Stimulated activated CD4-positive, alpha-beta T cell treated with anti-CD3 and anti-CD28 coated beads, Interleukin-12 subunit alpha, Interleukin-12 subunit beta, amount 100 ng/mL, for 48 hours (primary cell): ENCODE data around the gene TBC1D22A.

Experiments used
- DNase-seq, 3 donors: peaks; one replicate each; pipeline ENCODE4 v3.0.0-alpha.2; 2020; ENCODE audit warnings: low read depth in 2 of 3, low spot score in 1 of 3

TBC1D22A gene

DNA sequence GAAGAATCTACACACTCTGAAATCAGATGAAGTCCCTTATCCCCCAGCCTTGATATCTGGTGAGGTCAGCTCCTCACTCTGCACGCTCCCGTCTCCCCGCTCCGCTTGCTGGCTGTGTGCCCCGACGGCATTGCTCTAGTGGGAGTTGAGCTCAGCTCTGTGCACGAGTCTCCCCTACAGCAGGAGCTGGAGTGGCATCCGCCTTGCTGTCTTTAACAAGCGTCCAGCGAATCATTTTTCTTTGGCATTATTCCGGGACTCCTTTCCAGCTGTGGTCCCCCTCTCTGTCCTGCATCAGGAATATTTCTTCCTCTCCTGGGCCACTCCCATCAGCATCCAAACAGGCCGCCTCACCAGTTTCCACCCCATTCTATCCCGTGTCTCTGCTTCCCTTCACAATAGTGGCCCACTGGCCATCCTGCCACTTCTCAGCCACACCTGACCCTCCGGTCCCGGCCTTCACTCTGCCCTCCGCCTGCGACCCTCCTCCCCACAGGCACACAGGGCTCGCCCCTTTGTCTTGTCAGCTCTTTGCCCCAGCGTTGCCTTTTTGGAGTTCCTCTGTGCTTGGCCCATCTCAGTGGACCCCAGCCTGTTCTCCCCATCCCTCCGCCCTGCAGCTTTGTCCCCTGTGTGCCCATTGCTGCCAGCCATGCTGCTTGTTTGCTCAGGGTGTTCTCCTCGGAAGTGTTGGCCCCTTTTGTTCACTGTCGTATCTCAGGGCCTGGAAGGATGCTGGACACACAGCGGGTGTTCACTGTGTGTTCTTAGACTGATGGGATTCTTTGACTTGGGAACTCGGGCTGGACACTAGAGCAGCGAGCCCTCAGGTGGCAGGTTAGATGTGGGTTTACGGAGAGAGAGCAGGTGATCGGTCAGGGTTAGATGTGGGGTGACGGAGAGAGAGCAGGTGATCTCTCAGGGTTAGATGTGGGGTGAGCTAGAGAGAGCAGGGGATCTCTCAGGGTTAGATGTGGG lies 441.8 kb downstream of the TBC1D22A start:
- DNase-seq: no peak

DNA sequence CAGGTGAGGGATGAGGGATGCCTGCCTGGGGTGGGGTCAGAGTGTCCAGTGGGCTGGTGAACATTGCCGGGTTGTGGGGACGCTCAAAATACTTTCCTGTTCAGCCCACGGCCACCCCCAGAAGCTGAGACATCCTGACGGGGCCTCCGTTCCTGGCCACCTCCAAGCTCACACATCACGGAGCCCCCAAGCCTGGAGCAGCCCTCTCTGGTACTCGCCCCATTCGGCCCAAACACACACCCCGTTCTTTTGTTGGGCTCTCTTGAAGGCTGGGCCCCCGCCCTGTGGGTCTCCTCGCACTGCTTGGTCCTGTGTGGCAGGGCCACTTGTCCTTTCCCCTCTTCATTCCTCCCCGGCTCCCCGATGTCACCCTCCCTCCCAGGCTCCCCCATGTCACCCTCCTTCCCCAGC lies 442.6 kb downstream of the TBC1D22A start:
- DNase-seq: no peak

DNA sequence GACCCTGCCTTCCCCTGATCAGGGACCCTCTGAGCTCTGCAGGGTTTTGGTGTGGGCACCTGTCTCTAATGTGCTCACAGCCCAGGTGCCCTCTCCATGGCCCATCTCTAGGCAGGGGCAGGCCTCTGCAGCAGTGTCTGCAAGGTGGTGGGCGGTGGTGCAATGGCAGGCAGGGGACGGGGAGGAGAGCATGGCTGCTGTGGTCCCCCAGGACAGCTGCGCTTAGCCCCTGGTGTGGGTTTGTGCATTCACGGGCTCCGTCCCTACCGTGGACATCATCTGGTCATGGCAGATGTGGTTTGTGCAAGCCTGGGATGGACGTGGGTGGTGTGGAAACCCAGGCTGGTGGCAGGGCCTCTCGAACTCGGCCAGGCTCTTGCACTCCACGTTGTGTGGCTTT lies 443.1 kb downstream of the TBC1D22A start:
- DNase-seq: no peak

DNA sequence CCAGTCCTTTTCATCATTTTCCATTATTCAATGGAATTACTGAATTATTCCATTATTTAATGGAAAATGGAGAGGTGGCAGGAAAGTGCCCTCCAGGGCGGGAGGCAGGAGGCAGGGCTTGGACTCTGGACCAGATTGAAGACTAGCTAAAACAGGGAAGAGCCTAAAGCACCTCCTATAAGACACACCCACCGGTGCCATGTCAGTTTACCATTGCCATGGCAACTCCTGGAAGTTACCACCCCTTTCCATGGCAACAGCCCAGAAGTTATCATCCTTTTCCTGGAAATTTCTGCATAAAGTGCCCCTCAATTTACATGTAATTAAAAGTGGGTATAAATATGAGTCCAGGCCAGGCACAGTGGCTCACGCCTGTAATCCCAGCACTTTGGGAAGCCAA lies 443.7 kb downstream of the TBC1D22A start:
- no peak for DNase-seq

DNA sequence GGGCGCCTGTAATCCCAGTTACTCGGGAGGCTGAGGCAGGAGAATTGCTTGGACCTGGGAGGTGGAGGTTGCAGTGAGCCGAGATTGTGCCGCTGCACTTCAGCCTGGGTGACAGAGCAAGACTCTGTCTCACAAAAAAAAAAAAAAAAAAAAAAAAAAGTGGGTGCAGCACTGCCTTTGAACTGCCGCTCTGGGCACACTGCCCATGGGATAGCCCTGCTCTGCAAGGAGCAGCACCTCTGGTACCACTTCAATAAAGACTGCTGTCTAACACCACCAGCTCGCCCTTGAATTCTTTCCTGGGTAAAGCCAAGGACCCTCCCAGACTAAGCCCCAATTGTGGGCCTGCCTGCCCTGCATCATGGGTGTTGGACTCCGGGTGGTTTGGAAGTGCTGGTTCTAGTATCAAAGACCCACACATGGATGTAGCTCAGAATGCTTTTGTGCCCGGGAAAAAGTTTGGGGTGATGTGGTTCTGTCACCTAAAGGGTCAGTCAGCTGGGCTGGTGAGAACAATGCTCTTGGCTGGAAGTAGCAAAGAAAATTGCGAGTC lies 444.3 kb downstream of the TBC1D22A start:
- no peak for DNase-seq

DNA sequence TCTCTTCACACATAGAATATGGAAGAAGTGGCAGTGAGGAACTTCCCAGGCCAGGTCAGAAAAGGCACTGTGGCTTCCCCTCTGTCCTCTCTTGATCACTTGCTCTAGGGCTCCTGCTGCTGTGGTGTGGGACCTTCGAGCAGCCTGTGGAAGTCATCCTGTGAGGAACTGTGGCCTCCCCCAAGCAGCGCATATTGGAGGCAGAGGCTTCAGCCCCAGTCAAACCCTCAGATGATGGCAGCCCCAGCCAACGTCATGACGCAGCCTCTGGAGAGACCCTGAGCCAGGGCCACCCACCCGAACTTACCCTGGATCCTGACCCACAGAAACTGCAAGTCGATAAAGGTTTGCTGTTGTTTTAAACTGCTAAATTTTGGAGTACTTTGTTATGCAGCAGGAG lies 444.9 kb downstream of the TBC1D22A start:
- no peak for DNase-seq

DNA sequence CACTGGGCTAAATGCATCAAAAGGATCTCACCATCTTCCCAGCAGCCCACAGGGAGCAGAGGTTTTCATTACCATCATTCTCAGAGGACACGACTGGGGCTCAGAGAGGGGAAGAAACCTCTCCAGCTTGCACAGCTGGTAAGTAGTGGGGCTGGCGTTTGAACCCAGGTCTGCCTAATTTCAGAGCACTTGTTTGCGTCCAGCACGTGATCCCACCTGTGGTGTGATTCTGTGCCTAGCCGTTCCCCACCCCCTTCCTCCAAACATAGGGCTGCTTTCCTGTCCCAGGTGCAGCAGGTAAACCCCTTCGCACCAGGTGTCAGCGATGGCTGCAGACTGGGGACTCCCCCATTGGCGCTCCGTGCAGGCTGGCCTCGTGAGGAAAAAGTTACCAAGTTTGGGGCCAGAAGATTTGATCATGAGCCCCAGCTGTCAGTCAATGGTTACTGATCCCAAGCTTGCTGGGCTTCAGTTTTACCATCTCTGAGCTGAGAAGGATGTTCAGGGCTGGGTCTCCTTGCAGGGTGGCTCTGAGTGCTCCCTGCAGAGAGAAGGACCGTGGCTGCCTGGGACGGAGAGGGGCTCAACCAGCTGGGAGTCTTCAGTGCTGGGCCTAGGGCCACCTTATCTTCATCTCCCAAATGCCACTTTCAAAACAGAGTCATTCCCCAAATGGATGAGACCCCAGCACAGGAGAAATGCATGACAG lies 445.6 kb downstream of the TBC1D22A start:
- DNase-seq: no peak

DNA sequence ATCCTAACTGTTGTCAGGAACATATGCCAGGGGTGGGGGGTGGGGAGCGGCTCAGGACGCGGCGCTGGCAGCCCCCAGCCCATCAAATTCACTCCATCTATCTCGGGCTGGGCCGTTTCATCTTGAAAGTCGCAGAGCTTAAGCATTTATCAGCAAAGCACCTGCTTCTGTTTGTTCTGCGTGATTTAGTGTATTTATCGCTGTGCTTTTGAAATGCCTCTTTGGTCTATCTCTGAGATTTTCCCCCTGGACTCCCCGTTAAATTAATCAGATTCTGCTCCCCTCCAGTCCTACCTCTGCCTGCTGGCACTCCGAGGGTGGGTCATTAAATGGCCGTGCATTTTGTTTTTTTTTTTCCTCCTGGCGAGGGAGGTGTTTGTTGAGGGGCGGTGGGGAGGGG lies 446.2 kb downstream of the TBC1D22A start:
- DNase-seq: no peak

DNA sequence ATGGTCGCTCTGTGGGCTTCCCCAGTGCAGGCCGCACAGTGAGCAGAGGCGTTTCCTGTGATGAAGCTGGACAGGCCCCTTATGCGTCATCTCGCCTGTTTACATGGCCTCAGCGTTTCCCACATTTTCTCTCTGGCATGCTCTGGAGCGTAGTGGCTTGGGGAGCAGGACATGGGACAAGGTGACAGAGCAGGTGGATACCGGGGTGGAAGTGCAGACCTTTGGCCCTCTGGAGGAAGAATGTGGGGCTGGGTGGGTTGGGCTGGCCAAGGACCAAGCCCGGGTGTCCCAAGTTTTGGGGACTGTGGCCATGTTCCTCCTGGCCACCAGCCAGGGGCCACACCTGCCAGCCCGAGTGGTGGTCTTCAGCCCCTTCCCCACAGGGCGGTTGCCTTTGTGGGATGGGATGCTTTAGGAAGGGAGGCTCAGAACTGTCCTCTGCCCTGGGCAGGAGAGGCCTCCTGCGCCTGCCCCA lies 446.6 kb downstream of the TBC1D22A start:
- DNase-seq: no peak

DNA sequence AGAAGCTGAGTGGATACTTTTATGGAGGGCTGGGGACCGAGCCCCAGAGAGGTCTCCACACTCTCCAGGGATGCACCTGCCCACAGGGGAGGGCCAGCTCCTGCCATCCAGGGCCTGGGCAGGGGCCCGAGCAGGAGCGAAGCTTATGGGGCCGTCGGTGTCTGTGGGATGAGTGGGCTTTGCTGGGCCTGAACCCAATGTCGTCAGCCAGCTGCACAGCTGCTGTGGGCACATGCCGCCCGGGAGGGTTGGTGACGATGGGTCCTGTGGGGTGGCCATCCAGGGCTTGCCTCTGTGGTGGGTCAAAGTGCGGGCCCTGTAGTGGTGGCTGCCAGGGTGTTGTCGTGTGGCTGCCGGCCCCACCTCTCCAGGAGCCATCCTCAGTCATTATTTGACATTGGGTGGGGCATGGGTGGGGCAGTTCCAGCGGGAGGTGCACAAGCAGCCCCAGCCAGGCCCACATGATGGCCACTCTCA lies 447.1 kb downstream of the TBC1D22A start:
- no peak for DNase-seq

DNA sequence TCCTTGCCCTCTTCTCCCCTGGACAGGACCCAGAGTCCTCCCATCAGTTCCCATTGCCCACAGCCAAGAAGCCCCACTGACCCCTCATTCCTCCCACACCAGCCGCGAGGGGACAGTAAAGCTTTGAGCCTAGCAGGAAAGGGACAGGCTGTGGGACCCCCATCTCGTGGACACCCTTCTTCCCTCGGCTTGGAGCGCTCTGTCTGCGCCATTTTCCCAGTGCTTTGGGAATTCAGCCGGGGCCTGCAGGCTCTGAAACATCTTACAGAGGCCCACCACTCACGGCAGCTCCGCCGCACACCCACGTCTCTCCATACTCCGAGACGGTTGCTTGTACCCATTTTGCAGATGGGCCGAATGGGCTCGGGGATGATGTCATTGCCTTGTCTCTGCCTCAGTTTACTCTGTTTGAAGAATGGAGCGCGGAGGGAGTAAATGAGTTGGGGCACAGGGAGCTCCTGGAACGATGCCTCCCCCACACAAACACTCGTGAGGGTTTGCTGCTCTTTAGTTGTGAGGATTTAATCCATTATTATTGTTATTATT lies 447.7 kb downstream of the TBC1D22A start:
- DNase-seq: no peak

DNA sequence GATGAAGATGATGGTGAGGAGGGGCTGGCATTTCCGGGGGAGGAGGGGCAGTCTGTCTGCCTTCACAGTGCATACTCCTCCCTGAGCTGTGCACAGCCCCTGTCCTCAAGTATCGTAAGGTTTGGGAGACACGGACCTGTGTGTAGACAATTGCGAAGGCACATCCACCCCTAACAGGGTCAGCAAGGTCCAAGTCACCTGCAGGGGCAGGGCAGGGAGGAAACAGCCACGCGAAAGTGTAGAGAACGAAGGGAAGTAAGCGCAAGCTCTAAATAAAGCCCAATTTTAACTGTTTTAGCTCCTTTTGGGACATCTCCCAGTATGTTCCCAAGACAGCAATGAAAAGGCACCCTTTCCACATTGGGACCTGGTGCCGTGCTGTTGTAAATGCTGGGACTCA lies 448.2 kb downstream of the TBC1D22A start:
- no peak for DNase-seq

DNA sequence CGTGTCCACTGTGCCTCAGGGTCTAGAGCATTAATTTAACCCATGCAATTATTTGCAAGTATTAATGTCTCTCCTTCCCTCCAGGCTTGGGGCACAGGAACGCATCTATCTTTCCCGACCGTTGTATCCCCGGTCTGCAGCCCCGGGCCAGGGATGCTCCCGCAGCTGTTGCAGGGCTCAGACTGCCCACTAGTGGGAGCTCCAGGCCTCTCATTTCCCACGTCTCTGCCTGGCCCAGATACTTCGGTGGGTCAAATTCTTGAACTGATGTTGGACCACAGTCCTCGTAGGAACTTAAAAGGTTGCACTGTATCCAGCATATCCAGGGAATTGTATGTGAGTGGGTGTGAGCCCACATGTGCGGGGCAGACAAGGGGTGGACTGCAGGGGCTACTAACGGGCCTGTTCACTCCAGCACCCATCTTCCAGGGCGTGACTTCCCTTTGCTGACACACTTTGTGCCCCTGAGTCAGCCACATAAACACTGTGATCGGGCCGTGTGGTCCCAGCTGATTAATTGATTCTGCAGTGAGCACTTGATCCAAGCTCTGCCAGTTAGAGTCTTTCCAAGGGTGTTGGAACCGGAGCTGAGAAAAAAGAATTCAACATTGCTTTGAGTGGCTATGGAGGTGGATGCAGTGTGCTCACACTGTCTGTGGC lies 451.3 kb downstream of the TBC1D22A start:
- peak; percentile 32 to 66 (median 40) for DNase-seq

DNA sequence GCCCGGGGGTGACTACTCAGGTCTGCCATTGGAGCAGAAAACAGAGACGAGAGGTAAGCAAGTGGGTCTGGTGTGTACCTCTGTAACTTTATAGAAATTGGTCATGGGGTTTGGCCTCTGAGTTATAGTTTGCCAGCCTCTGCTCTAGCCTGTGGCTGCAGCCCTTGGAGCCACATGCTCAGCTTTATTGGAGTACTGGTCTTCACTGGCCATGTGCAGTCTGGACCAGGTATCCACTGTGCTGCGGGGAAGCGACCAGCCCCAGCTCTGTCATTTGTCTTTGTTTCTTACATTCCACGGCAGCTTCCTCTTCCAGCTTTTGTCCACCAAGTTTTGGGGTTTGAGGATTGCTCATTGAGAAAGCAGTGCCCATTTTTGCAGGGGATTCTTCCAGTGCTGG lies 453.4 kb downstream of the TBC1D22A start:
- no peak for DNase-seq

DNA sequence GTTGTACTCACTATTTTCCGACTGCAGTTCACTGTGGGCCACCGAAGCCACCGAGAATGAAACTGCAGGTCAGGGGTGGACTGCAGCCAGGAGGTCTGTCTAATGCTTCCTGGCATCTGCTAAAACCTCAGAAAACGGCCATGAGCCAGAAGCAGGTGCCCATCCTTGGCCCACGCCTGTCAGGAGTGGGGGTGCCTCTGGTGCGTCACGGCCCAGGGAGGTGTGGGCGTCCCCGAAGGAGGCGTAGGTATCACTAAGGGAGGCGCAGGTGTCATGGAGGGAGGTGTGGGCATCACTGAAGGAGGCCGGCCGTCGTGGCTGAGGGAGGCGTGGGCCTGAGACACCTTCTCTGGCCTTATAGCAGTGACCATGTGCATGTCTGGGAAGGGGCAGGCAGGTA lies 456.2 kb downstream of the TBC1D22A start:
- DNase-seq: no peak

DNA sequence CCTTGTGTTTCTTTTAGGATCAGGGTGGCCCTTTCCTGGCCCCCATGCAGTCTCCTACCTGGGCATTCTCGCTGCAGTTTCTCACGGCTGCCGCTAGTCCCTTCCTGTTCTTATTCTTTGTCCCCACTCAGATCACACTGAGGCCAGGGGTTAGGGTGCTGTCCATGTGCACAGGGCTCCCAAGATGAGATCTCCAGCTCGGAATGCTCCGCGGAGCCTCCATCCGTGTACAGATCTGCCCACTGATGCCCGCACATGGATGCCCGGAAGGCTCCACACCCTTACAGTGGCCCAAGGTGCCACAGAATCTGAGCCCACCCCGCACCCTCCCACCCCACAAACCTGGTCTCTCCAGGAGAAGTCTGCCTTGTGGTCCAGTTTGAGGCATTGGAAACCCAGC lies 457.3 kb downstream of the TBC1D22A start:
- DNase-seq: no peak

DNA sequence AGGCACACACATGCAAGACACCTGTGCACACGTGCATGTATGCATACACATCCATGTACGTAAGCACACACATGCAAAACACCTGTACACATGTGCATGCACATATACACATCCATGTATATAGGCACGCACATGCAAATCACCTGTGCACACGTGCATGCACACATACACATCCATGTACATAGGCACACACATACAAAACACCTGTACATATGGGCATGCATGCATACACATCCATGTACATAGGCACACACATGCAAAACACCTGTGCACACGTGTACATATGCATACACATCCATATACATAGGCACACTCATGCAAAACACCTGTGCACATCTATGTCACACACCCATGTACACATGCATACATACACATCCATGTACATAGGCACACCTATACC lies 458.3 kb downstream of the TBC1D22A start:
- no peak for DNase-seq

DNA sequence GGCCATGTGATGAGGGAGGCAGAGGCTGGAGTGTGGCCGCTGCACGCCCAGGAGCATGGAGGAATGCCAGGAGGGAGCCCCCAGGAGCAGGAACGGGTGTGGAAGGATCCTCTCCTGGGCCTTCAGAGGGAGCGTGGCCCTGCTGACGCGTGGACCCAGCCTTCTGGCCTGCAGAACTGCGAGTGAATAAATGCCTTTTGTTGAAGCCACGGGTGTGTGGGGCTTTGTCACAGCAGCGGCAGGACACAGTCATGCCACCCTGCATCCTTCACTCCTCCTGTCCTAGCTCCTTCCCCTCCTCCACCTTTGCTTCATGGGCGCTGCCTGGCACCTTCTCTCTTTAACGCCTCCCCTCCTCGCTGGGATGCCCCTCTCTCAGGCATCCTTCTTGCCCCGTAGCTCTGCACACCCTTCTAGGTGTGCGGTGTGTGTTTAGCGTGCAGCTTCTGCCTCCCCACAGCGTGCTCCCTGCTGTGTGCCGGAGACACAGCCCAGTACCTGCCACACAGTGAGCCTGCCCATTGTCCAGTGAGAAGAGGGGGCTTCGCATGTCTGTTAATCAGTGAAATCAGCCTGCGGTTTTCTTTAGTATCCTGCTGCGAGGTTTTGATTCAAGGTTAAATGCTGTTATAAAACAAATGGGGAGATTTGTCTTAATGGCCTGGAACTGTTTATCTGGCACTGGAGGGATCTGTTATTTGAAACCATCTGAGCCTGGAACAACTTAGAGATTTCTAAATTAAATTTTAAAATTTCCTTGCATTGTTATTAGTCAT lies 459.6 kb downstream of the TBC1D22A start:
- DNase-seq: no peak
